ENCODE measurements around the gene SAMD15.
"Not testable (repeated sequence)": the region's sequence is repeated elsewhere in the genome, so short reads cannot be mapped to it uniquely, and the experiment has no call there.

SAMD15 gene

DNA sequence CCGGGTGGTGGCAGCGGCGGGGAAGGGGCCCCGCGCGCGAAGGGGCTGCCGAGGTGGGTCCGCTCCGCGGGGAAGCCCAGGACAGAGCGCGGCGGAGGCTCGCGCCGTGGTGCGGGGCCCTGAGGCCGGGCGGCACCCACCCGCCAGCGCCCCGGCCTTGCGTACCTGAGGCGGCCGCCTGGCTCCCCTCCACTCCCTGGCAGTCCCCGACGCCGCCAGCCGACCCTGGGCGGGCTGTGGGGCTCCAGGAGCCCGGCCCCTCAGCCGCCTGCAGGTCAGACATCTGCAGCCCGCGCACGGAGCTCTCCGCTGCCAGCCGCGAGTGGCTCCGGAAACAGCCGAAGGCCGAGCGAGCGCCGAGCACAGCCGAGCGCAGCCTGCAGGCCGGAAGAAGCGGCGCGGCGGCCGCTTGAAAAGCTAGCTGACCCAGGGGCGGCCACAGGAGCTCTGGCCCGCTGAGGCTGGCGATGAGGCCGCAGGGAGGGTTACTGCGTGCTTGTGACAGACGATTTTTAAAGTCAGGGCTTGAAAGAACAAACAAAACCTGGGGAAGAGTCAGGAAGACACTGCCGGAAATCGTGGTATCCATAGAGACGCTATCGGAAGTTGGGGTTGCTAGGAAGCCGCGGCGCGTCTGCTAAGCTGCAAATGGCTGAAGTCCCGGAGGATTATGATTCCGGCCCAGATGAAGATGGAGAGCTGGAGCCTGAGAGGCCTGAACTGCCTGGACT, at the start of gene SAMD15, which contains the start of gene TMED8:
Gene SAMD15, plus strand, starts transcription at position 609 of the 731 bp plus-strand sequence. Its CDS starts 40 bp downstream, at position 649.
Gene TMED8, minus strand, starts transcription at position 324 of the 731 bp plus-strand sequence. Its CDS starts 41 bp downstream, at position 283.
- DNase-seq, result peak; percentile 87

GRCh38 chr14:77329872-77330271, 47.3 kb upstream of the SAMD15 start:
- no peak for DNase-seq

DNA sequence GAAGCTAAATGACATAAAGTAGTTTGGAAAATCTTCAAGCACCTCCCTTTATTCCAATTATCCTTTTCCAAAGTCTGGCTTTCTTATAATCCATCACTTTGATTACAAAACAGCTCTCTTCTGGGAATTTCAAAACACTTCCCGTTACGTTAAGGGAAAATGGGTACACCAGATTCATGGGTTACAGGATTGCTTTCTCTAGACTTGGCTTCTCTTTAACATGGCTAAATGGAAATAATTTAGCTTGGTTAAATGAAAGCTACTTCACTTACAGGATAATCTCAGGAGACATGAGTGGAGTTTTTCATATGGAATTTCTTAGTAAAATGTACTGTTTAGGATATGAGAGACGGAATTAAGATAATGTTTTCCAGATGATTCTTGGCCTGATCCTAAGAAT, 41.6 kb upstream of the SAMD15 start:
- no peak for DNase-seq

DNA sequence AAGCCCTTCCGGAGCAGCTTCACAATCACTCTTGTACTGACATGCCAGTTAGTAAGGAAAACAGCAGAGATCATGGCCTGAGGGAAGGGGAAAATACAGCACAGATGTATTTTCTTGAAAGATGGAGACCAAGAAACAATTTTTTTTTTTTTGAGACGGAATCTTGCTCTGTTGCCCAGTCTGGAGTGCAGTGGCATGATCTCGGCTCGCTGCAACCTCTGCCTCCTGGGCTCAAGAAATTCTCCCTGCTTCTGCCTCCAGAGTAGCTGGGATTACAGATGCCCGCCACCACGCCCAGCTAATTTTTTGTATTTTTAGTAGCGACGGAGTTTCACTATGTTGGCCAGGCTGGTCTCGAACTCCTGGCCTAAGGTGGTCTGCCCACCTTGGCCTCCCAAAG, 39.9 kb upstream of the SAMD15 start:
- not testable (repeated sequence) for DNase-seq

GRCh38 chr14:77337880-77338279, 39.3 kb upstream of the SAMD15 start:
- no peak for DNase-seq

- no peak for DNase-seq
Observed at GRCh38 chr14:77338302-77338701, 38.9 kb upstream of the SAMD15 start.

DNA sequence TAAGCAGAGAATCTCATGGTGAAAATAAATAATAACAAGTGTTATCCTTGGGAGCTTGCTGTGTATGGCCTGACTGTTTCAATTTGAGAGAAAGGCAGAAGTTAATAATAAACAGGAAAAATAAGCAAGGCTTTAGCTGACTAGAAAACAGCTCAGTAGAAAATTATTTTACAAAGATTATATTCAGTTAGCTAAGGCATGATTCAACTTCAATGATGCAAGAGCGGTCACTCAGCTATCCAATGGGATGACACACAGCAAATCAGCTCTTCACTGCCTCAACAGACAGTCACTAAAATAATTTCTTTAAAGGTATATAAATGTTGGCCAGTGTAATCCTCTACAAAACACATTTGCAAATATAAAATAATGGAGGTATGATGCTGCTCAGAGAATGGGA, 37.8 kb upstream of the SAMD15 start:
- no peak for DNase-seq

- no peak for DNase-seq
Observed at GRCh38 chr14:77340389-77340788, 36.8 kb upstream of the SAMD15 start.

- no peak for DNase-seq
Observed at GRCh38 chr14:77342726-77343397, 34.3 kb upstream of the SAMD15 start.

GRCh38 chr14:77343662-77344061, 33.5 kb upstream of the SAMD15 start:
- no peak for DNase-seq

- DNase-seq, result no peak
Observed at GRCh38 chr14:77344377-77344996, 32.7 kb upstream of the SAMD15 start.

GRCh38 chr14:77346495-77346894, 30.7 kb upstream of the SAMD15 start:
- no peak for DNase-seq

DNA sequence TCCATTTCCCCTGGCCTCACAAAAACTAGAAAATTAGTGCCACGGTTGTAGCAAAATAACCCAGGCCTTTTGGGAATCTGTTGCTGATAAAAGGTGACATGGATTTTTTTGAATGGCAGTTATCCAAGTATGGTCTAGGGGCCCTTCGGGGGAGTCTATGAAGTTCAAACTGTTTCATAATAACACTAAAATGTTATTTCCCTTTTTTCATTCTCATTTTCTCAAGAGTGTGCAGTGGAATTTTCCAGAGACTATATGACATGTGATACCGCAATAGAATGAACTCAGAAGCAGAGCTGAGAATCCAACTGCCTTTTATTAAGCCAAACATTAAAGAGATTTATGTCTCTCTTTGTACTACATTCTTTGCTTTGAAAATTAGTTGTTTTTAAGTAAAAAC, 29.4 kb upstream of the SAMD15 start:
- no peak for DNase-seq

- DNase-seq, result no peak
Observed at GRCh38 chr14:77353469-77354141, 23.6 kb upstream of the SAMD15 start.

DNA sequence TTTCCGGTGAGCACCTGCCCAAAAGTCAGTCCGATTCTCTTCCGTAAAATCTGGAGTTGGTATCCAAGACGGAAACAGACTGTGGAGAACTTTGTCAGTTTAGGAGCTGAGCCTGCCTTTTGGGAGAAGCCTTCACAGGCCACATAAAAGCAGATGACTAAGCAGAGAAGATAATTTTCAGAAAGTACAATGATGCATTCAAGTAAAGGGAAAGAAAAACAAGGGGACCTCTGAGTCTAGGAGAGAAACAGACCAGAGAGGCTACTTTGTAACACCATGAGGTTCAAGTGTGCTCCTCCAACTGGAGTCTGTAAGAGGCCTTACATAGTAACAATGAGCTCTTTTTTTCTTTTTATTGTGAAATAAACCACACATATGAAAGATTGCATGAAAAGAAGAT, 21.4 kb upstream of the SAMD15 start:
- no peak for DNase-seq

- DNase-seq, result no peak
Observed at GRCh38 chr14:77356899-77357298, 20.3 kb upstream of the SAMD15 start.

DNA sequence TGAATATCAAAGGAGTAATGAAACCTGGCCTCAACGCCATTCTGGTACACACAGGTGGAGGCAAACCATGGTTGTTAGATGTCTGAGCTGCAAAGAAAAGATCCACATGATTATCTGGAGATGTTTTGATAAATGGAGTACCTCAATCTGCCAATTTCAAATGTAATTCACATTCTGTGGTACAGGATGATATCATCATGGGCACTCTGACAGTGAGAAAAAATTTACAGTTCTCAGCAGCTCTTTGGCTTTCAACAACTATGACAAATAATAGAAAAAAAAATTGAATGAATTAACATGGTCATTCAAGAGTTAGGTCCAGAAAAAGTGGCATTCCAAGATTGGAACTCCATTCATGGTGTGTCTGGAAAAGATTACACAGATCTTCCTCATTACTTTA, 17.6 kb upstream of the SAMD15 start:
- no peak for DNase-seq

- DNase-seq, result no peak
Observed at GRCh38 chr14:77364146-77364545, 13.0 kb upstream of the SAMD15 start.

DNA sequence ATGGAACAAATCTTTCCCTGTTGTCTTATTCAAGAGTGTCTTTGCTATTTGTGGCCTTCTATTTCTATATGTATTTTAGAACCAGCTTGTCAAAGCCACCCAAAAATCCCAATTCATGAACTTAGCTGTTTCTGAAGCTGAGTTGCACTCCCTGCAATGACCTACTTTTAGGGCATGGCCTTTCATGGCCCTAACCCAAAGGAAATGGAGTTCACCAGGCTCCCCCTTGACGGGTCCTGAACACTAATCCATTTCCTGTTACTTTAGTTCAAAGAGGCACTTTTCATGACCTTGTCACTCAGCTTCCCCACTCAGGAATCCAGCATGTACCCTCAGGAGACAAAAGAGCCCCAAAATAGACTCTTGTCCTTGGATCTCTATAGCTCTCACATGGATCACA, 7.9 kb upstream of the SAMD15 start:
- no peak for DNase-seq

- DNase-seq, result no peak
Observed at GRCh38 chr14:77372304-77372841, 4.8 kb upstream of the SAMD15 start.

- no peak for DNase-seq
Observed at GRCh38 chr14:77375164-77375950, 1.8 kb upstream of the SAMD15 start.
